Erythroblast (primary cell): ENCODE results near the gene DGLUCY.

Experiments used
- GATA1 ChIP-seq: IDR thresholded peaks from 2 replicates; pipeline ENCODE4 v1.6.1; 2011; ENCODE audit warnings: low read depth, mild to moderate bottlenecking, control low read depth, low read length, moderate library complexity
- POLR2A ChIP-seq: IDR thresholded peaks from 2 replicates; pipeline ENCODE4 v1.6.1; 2011; ENCODE audit warnings: mild to moderate bottlenecking, low read length

DNA sequence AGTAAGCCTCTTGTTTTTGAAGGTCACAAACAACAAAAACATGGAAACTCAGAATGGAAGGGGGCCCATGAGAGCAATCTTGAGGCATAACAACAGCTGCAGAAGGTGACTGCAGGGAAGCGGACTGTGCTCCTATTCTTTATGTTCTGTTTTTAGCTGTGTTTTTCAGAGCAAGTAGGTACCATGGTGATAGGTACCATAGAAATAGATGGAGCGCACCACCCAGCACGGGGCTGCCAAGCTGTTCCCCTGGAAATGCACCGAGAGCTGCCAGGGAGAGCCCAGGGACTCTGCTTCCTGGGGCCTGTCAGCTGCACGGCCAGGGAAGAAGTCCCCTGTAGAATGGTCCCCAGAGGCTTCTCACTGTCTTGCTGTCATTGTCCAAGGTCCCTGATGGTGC lies 32.8 kb downstream of the DGLUCY start:
- TF ChIP-seq POLR2A = no peak
- TF ChIP-seq GATA1 = no peak
